HepG2 (cell line): ENCODE measurements around the gene MTSS2. TPM values are rescaled to one million over a fixed set of nuclear protein-coding genes. Genes with fewer than 3 reads are reported as not detected.
A peak's percentile ranks its signal among the peaks of the same experiment; 100 is the strongest.

Source experiments
- AGO2 ChIP-seq: fragments of 200-400 bp; formaldehyde crosslinking; optimal IDR thresholded peaks from 2 replicates; pipeline ENCODE3; 2017; ENCODE audit warnings: mild to moderate bottlenecking, low read depth, low read length, moderate library complexity
- DRAP1 ChIP-seq: IDR thresholded peaks from 2 replicates; pipeline ENCODE4 v1.6.1; 2016; ENCODE audit warnings: missing genetic modification reagents, missing compliant biosample characterization
- ETV5 ChIP-seq: IDR thresholded peaks from 2 replicates; pipeline ENCODE4 v1.6.1; 2018; ENCODE audit warnings: missing biosample characterization, missing genetic modification reagents, inconsistent platforms, borderline replicate concordance
- HDAC6 ChIP-seq: fragments of 200-600 bp; sonication (generic); IDR thresholded peaks from 2 replicates; pipeline ENCODE4 v1.7.0; 2017; ENCODE audit warnings: mild to moderate bottlenecking, antibody characterized with exemption, low read length, low read depth
- HNRNPK ChIP-seq: fragments of 200-400 bp; formaldehyde crosslinking; IDR thresholded peaks from 2 replicates; pipeline ENCODE4 v1.6.1; 2018; ENCODE audit warnings: low read length, low read depth, moderate library complexity, mild to moderate bottlenecking; ENCODE audit not compliant: poor library complexity, severe bottlenecking
- HNRNPL ChIP-seq: fragments of 200-400 bp; formaldehyde crosslinking; IDR thresholded peaks from 2 replicates; pipeline ENCODE4 v1.6.1; 2017; ENCODE audit warnings: mild to moderate bottlenecking, low read depth, low read length
- JARID2 ChIP-seq: sonication (generic); formaldehyde crosslinking; IDR thresholded peaks from 2 replicates; pipeline ENCODE4 v1.8.1; 2023; ENCODE audit warnings: missing genetic modification reagents, inconsistent platforms; ENCODE audit not compliant: insufficient replicate concordance
- KDM5A ChIP-seq: fragments of 200-600 bp; sonication (generic); IDR thresholded peaks from 2 replicates; pipeline ENCODE4 v1.7.0; 2018; ENCODE audit warnings: antibody characterized with exemption, mild to moderate bottlenecking, low read length, borderline replicate concordance
- MAFG ChIP-seq: sonication (generic); formaldehyde crosslinking; IDR thresholded peaks from 2 replicates; pipeline ENCODE4 v1.5.1; 2020; ENCODE audit warnings: mild to moderate bottlenecking, missing genetic modification reagents
- POLR2A ChIP-seq, 2 experiments: IDR thresholded peaks; 2 replicates each; pipeline ENCODE4 v1.6.1; 2011; ENCODE audit warnings: low read depth in 2 of 2, low read length in 2 of 2, mild to moderate bottlenecking in 1 of 2, moderate library complexity in 1 of 2; ENCODE audit not compliant: insufficient read depth in 1 of 2
- PREB ChIP-seq: sonication (generic); formaldehyde crosslinking; IDR thresholded peaks from 2 replicates; pipeline ENCODE4 v1.4.0; 2020; ENCODE audit warnings: missing genetic modification reagents
- RBFOX2 ChIP-seq: fragments of 200-400 bp; formaldehyde crosslinking; IDR thresholded peaks from 2 replicates; pipeline ENCODE4 v1.6.1; 2017; ENCODE audit warnings: low read depth, mild to moderate bottlenecking, low read length
- SPEN ChIP-seq: sonication (generic); formaldehyde crosslinking; IDR thresholded peaks from 2 replicates; pipeline ENCODE4 v1.5.1; 2020; ENCODE audit warnings: low read depth, mild to moderate bottlenecking, missing genetic modification reagents
- TRIM24 ChIP-seq: sonication (generic); formaldehyde crosslinking; IDR thresholded peaks from 2 replicates; pipeline ENCODE4 v1.8.0; 2022; ENCODE audit warnings: mild to moderate bottlenecking, missing genetic modification reagents
- ZNF180 ChIP-seq: sonication (generic); formaldehyde crosslinking; IDR thresholded peaks from 2 replicates; pipeline ENCODE4 v1.4.0; 2020; ENCODE audit warnings: low read depth, missing genetic modification reagents, borderline replicate concordance
- ZNF253 ChIP-seq: sonication (generic); formaldehyde crosslinking; IDR thresholded peaks from 2 replicates; pipeline ENCODE4 v1.8.0; 2022; ENCODE audit warnings: mild to moderate bottlenecking, missing genetic modification reagents, borderline replicate concordance
- ZNF274 ChIP-seq: sonication (generic); formaldehyde crosslinking; IDR thresholded peaks from 2 replicates; pipeline ENCODE4 v1.5.1; 2020; ENCODE audit warnings: mild to moderate bottlenecking, missing genetic modification reagents
- ZNF772 ChIP-seq: sonication (generic); formaldehyde crosslinking; IDR thresholded peaks from 2 replicates; pipeline ENCODE4 v1.5.0; 2020; ENCODE audit warnings: mild to moderate bottlenecking, missing genetic modification reagents
- polyA plus RNA-seq, 8 experiments: library from polyadenylated mRNA; depleted of rRNA in 3 of 8; stranded (reverse) in 7 of 8; unstranded in 1 of 8; fragments of >200 nt; fragmentation: Illumina TruSeq in 4 of 8; extraction: Trizol in 4 of 8; gene quantifications; 2 replicates each; pipeline versions ENCODE4 v1.2.1 to v1.2.3, GENCODE V29; 2011 to 2016; ENCODE audit warnings: low read depth in 4 of 8, missing spikeins in 1 of 8, mixed read lengths in 1 of 8; ENCODE audit not compliant: insufficient read depth in 1 of 8
- total RNA-seq, 5 experiments: library from RNA; depleted of rRNA; stranded (reverse); fragments of >200 nt; fragmentation: Illumina TruSeq; extraction: Trizol; gene quantifications; 2 replicates each; pipeline ENCODE4 v1.2.3, GENCODE V29; 2016; ENCODE audit warnings: low read depth in 1 of 5
- TF ChIP-seq, protein P1 (sequence below): sonication (generic); formaldehyde crosslinking; IDR thresholded peaks from 2 replicates; pipeline ENCODE4 v1.8.0; 2022; ENCODE audit warnings: mild to moderate bottlenecking, missing genetic modification reagents, borderline replicate concordance
- TF ChIP-seq, protein P2 (sequence below): IDR thresholded peaks from 2 replicates; pipeline ENCODE4 v1.6.1; 2016; ENCODE audit warnings: missing compliant biosample characterization, missing genetic modification reagents, borderline replicate concordance
- TF ChIP-seq, protein P3 (sequence below): sonication (generic); formaldehyde crosslinking; IDR thresholded peaks from 2 replicates; pipeline ENCODE4 v1.4.0; 2020; ENCODE audit warnings: missing genetic modification reagents
- TF ChIP-seq, protein P4 (sequence below): sonication (generic); formaldehyde crosslinking; IDR thresholded peaks from 2 replicates; pipeline ENCODE4 v1.4.0; 2020; ENCODE audit warnings: missing genetic modification reagents

The MTSS2 gene
- total and polyA plus RNA-seq, 2 of the 13 experiments (the other 11 are each of a cell fraction or from before 2014, with no cell fraction given): 132 to 242 TPM

GRCh38 chr16:70663524-70664324, 22.1 kb downstream of the MTSS2 start (continued):
- TF ChIP-seq HNRNPL (0 out of 2 replicates have a peak, but pooled peaks have one; percentile 60), KDM5A (no peak), HNRNPK (peak; percentile 32), ZNF253 (no peak), MAFG (CRISPR knock-in tag) (no peak), SPEN (no peak), PREB (CRISPR knock-in tag) (no peak), POLR2A (IDR thresholded peaks at IDR 0.05; ENCODE audit: insufficient read depth in 1 of 2, low read depth in 2 of 2, low read length in 2 of 2) (peak in 1 of 2 experiments; percentile 28; a peak in 1 of 4 replicates), HDAC6 (no peak), ETV5 (CRISPR knock-in tag) (no peak), ZNF180 (CRISPR knock-in tag) (no peak), AGO2 (peak; percentile 90), ZNF274 (CRISPR knock-in tag) (no peak), RBFOX2 (peak; percentile 62), JARID2 (CRISPR knock-in tag) (no peak), ZNF772 (CRISPR knock-in tag) (no peak), DRAP1 (no peak), TRIM24 (CRISPR knock-in tag) (no peak)
- TF ChIP-seq, protein P1, sequence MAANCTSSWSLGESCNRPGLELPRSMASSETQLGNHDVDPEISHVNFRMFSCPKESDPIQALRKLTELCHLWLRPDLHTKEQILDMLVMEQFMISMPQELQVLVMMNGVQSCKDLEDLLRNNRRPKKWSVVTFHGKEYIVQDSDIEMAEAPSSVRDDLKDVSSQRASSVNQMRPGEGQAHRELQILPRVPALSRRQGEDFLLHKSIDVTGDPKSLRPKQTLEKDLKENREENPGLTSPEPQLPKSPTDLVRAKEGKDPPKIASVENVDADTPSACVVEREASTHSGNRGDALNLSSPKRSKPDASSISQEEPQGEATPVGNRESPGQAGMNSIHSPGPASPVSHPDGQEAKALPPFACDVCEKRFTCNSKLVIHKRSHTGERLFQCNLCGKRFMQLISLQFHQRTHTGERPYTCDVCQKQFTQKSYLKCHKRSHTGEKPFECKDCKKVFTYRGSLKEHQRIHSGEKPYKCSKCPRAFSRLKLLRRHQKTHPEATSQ (CRISPR knock-in tag): no peak
- TF ChIP-seq, protein P2, sequence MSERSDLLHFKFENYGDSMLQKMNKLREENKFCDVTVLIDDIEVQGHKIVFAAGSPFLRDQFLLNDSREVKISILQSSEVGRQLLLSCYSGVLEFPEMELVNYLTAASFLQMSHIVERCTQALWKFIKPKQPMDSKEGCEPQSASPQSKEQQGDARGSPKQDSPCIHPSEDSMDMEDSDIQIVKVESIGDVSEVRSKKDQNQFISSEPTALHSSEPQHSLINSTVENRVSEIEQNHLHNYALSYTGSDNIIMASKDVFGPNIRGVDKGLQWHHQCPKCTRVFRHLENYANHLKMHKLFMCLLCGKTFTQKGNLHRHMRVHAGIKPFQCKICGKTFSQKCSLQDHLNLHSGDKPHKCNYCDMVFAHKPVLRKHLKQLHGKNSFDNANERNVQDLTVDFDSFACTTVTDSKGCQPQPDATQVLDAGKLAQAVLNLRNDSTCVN: no peak
- TF ChIP-seq, protein P3, sequence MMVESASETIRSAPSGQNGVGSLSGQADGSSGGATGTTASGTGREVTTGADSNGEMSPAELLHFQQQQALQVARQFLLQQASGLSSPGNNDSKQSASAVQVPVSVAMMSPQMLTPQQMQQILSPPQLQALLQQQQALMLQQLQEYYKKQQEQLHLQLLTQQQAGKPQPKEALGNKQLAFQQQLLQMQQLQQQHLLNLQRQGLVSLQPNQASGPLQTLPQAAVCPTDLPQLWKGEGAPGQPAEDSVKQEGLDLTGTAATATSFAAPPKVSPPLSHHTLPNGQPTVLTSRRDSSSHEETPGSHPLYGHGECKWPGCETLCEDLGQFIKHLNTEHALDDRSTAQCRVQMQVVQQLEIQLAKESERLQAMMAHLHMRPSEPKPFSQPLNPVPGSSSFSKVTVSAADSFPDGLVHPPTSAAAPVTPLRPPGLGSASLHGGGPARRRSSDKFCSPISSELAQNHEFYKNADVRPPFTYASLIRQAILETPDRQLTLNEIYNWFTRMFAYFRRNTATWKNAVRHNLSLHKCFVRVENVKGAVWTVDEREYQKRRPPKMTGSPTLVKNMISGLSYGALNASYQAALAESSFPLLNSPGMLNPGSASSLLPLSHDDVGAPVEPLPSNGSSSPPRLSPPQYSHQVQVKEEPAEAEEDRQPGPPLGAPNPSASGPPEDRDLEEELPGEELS (CRISPR knock-in tag): no peak
- TF ChIP-seq, protein P4, sequence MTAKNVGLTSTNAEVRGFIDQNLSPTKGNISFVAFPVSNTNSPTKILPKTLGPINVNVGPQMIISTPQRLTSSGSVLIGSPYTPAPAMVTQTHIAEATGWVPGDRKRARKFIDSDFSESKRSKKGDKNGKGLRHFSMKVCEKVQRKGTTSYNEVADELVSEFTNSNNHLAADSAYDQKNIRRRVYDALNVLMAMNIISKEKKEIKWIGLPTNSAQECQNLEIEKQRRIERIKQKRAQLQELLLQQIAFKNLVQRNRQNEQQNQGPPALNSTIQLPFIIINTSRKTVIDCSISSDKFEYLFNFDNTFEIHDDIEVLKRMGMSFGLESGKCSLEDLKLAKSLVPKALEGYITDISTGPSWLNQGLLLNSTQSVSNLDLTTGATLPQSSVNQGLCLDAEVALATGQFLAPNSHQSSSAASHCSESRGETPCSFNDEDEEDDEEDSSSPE (CRISPR knock-in tag): no peak
